GM13976 (cell line): Measurements from ENCODE around the gene NCCRP1.

ENCODE experiments used
- DNase-seq: peaks from one replicate; pipeline ENCODE4 v3.0.0; 2012; ENCODE audit warnings: low spot score
- in situ Hi-C: fragments of 300-500 bp; cut with MboI; formaldehyde crosslinking; loops from one replicate; pipeline ENCODE4 v1.12.0; 2022; ENCODE audit warnings: low sequenced_read_pairs, mixed read lengths, inconsistent platforms; ENCODE audit not compliant: unreplicated experiment
- TF ChIP-seq, protein P1 (sequence below): IDR thresholded peaks from 2 replicates; pipeline ENCODE4 v1.5.1; 2012; ENCODE audit warnings: borderline replicate concordance, mild to moderate bottlenecking; ENCODE audit not compliant: insufficient read depth; ENCODE audit errors: extremely low read depth, missing control alignments, control extremely low read depth

The NCCRP1 gene

DNA sequence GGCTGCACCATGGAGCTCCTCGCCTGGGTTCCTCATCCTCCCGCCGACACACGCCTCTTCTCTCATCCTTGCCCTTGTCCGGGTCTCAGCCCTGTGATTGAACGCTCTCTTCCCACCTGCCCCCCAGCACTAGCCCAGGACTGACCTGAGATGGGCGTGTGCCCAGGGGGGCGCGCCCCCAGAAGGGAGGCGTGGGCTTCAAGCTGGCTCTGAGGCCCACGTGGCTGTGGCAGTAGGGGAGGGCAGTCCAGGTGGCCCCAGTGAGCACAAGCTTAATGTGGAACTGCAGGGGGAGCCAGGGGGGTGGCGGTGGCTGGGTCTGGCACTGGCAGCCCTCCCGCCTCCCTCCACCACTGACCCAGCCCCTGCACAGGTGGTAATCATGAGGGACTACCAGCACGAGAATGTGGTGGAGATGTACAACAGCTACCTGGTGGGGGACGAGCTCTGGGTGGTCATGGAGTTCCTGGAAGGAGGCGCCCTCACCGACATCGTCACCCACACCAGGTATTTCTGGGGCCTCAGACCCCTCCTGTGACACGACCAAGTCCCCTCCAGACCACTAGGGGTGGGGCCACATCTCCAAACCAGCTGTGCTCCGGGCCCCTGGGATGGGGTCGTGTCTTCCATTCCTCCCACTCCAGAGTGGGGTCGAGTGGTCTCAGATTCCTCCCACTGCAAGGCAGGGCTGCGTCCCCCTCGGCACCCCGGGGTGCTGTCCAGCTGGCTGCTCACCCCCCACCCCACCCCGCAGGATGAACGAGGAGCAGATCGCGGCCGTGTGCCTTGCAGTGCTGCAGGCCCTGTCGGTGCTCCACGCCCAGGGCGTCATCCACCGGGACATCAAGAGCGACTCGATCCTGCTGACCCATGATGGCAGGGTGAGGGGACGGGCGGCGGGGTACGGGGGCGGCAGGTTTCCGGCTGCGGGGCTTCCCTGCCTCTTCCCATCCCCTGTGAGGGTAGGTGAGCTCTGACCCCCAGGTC is 21.9 kb upstream of the NCCRP1 start:
- in situ Hi-C loops, result no loop called here
- no peak for DNase-seq
- TF ChIP-seq, protein P1, sequence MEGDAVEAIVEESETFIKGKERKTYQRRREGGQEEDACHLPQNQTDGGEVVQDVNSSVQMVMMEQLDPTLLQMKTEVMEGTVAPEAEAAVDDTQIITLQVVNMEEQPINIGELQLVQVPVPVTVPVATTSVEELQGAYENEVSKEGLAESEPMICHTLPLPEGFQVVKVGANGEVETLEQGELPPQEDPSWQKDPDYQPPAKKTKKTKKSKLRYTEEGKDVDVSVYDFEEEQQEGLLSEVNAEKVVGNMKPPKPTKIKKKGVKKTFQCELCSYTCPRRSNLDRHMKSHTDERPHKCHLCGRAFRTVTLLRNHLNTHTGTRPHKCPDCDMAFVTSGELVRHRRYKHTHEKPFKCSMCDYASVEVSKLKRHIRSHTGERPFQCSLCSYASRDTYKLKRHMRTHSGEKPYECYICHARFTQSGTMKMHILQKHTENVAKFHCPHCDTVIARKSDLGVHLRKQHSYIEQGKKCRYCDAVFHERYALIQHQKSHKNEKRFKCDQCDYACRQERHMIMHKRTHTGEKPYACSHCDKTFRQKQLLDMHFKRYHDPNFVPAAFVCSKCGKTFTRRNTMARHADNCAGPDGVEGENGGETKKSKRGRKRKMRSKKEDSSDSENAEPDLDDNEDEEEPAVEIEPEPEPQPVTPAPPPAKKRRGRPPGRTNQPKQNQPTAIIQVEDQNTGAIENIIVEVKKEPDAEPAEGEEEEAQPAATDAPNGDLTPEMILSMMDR, result no peak

DNA sequence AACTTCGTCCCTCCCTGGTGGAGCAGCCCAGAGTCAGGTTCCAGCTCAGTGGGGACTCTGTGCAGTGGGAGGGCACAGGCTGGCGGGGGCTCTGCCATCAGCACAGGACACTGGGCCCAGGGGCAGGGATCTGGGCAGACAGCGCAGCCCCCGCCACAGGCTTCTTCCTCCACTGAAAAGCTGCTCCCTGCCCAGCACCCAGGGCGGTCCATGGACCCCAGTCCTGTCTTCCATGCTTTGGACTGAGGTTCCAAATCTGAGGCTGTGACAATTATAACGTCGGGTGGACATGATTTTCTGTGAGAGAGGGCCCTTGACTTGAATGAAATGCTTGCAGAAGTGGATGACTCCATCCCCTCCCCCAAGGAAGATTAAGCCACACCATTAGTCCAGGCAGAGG is 21.2 kb upstream of the NCCRP1 start:
- no peak for DNase-seq
- TF ChIP-seq, protein P1, result no peak
- in situ Hi-C loops, result no loop called here

DNA sequence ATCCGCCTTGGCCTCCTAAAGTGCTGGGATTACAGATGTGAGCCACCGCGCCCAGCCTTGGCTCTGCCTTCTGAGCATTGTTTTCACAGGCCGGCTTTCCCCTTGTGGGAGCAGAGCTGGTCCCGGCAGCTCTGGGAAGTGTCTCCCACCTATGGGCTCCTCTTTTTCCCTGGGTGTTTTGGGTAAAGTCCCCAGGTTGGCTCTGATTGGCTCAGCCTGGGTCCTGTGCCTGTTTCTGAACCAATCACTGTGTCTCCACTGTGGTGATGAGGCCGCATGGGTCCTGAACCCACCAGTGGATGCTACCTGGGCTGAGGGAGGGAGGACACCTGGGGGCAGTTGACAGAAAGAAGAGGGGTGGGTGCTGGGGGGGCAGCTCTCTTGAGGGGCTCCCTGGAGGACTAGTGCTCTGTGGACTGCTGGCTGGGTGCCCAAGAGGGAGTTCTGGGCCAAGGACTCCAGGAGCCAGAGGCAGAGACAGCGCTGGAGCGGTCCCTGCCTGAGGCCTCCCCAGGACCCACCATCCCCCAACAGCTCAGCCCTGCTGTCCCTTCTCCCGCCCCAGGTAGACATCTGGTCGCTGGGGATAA is 19.6 kb upstream of the NCCRP1 start:
- no peak for DNase-seq
- TF ChIP-seq, protein P1, result no peak
- in situ Hi-C loops, result no loop called here

DNA sequence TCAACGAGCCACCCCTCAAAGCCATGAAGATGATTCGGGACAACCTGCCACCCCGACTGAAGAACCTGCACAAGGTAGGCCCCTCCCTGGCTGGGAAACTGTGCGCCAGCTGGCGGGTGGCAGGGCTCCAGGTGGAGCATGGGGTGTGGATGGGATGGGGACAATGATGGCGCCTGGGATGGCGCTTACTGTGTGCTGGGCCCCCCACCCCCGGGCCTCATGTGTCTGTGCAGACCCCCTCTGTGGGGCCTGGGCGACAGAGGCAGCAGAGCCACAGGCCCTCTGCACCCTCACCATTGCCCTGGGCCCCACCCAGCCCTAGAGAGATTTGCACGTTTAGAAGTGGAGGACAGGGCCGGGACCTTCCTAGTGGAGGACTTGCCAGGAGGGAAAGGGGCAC is 19.0 kb upstream of the NCCRP1 start:
- TF ChIP-seq, protein P1, result no peak
- in situ Hi-C loops, result no loop called here
- no peak for DNase-seq

DNA sequence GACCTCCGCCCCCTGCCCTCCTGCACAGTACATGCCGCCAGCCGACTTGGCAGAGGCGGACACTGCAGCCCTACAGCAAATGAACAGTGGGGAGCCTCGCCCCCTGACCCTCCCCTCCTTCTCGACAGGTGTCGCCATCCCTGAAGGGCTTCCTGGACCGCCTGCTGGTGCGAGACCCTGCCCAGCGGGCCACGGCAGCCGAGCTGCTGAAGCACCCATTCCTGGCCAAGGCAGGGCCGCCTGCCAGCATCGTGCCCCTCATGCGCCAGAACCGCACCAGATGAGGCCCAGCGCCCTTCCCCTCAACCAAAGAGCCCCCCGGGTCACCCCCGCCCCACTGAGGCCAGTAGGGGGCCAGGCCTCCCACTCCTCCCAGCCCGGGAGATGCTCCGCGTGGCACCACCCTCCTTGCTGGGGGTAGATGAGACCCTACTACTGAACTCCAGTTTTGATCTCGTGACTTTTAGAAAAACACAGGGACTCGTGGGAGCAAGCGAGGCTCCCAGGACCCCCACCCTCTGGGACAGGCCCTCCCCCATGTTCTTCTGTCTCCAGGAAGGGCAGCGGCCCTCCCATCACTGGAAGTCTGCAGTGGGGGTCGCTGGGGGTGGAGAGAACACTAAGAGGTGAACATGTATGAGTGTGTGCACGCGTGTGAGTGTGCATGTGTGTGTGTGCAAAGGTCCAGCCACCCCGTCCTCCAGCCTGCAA is 18.3 kb upstream of the NCCRP1 start:
- TF ChIP-seq, protein P1, result no peak
- no peak for DNase-seq
- in situ Hi-C loops, result no loop called here

DNA sequence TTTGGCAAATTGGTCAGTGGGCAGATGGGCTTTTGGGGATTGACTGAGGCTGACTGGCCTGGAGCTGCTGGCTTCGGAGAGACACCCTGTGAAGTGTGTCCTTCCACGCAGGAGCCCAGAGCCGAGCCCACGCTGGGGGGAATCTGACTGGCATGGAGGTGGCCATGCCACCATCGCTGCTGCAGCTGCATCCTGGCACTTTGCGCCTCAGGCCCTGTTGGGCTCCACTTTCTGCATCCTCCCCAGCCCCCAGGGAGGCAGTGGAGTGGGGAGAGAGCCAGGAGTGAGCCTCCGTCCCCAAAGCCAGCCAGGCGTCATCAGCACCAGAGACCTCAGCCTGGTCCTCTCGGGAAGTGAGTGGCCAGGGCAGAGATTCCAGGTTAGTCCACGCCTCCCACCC is 17.0 kb upstream of the NCCRP1 start:
- in situ Hi-C loops, result no loop called here
- TF ChIP-seq, protein P1, result no peak

More for the DNA sequence above, 17.0 kb upstream of the NCCRP1 start:
- no peak for DNase-seq
